CD4-positive, alpha-beta T cell treated with Interleukin-10 for 1 hour (primary cell): ENCODE measurements around the gene SALL4.
"Not testable (repeated sequence)": the region's sequence is repeated elsewhere in the genome, so short reads cannot be mapped to it uniquely, and the experiment has no call there.

ENCODE experiments used
- DNase-seq: peaks from one replicate; pipeline ENCODE4 v3.0.0-alpha.2; 2020

The SALL4 gene

GRCh38 chr20:51802170-51802751 lies at the start of gene SALL4:
Gene SALL4 (minus strand): TSS chr20:51802521. CDS start chr20:51802408, 113 bp downstream.
- DNase-seq: no peak

DNA sequence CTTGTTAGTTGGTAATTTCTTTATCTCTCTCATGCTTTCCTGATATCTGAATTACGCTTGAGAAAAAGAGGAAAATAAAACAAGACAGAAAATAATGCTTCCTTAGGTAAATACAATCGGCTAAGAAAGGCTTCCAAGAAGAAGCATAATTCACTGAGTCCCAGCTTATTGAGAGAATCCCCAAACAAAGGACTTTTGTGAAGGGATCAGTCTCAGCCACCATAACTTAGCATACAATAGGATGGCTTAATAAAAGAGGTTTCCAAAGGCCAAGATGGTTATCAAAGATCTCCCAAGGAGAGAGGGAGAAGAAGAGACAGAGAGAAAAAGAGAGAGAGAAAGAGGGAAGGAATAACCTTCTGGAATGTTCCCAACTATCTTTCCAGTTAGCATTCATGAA lies 46.0 kb upstream of the SALL4 start:
- DNase-seq: no peak

- DNase-seq: no peak
Measured at GRCh38 chr20:51840865-51841264, 38.5 kb upstream of the SALL4 start.

DNA sequence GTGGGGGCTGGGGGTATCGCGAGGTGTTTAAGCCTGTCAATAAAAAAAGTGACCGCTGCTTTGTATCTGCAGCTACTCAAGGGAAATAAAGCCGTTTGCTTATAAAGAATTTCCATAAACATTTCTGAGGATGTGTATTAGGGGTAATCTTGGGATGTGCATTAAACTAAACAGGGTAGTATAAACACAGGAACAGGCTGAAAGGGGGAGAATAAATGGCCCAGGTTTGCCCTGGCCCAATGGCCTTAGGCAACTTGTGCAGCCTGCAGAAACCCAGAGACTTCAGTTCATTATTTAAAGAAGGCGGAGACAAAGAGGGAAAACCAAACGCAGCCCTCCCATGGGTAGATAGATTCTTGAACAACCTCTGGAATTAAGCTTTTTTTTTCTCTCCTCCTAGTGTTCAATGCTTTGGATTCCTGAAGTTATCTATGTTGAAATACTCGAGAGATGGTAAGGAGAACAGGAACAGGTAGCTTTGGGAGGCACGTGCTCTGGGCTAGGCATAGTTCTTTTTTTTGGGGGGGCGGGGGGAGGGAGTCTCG lies 35.6 kb upstream of the SALL4 start:
- no peak for DNase-seq

GRCh38 chr20:51837436-51837835 lies 35.1 kb upstream of the SALL4 start:
- no peak for DNase-seq

GRCh38 chr20:51833326-51833725 lies 31.0 kb upstream of the SALL4 start:
- DNase-seq: no peak

DNA sequence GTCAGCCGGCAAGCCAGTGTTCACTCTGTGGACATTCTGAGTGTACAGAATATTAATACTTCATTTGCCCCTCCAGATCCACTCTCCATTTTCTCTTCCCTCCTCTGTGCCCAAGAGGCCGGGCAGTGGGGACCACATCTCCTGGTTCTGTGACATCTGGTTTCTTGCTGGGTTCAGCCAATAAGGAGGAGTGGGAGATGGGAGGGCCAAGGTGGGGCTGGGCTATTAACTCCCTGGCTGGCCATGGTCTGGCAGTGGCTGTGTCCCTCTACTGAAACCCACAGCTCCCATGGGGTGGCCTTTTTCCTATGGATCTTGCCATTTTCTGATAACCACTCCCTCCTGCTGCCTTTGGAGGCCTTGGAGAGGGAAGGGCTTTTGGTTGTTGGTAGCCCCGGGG lies 30.0 kb upstream of the SALL4 start:
- no peak for DNase-seq

GRCh38 chr20:51831866-51832265 lies 29.5 kb upstream of the SALL4 start:
- no peak for DNase-seq

DNA sequence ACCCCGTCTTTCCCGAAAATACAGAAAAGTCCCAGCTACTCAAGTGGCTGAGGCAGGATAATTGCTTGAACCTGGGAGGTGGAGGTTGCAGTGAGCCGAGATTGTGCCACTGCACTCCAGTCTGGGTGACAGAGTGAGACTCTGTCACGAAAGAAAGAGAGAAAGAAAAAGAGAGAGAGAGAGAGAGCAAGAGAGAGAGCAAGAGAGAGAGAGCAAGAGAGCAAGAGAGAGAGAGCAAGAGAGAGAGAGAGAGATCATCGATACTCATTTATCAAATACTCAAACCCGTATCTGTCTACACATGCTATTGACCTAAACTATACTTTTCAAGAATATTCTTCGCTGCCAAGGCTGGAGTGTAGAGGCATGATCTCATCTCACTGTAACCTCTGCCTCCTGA lies 28.2 kb upstream of the SALL4 start:
- DNase-seq: no peak

GRCh38 chr20:51828762-51829161 lies 26.4 kb upstream of the SALL4 start:
- no peak for DNase-seq

DNA sequence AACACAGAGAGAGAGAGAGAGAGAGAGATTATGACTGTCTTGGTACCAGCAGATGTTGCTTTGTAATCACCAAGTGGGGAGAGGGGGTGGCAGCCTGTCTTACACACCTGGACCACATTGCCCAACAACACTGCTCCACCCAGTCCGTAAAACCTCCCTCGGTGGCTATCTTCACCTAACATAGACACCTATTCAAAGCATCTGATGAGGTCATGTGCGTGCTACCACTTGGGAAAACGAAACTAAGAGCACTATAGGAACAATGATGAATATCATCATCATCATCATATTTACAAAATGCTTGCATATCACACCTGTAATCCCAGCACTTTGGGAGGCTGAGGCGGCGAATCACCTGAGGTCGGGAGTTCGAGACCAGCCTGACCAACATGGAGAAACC lies 24.1 kb upstream of the SALL4 start:
- no peak for DNase-seq

DNA sequence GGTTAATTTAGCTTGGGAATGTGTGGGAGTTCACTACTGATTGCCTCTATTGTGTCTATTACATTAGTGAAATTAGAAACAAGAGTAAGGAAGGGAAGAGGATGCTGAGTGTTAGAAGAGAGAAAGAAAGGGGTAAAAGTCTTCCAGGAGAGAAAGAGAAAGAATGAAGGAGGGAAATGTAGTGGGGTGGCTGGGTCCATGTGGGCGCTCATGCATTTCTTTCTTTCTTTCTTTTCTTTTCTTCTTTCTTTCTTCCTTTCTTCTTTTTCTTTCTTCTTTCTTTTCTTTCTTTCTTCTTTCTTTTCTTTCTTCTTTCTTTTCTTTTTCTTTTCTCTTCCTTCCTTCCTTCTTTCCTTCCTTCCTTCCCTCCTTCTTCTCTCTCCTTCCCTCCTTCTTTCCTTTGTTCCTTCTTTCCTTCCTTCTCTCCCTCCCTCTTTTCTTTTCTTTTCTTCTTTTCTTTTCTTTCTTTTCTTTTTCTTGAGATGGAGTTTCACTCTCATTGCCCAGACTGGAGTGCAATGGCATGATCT lies 16.2 kb upstream of the SALL4 start:
- DNase-seq: no peak

- DNase-seq: not testable (repeated sequence)
Measured at GRCh38 chr20:51816856-51817255, 14.5 kb upstream of the SALL4 start.

DNA sequence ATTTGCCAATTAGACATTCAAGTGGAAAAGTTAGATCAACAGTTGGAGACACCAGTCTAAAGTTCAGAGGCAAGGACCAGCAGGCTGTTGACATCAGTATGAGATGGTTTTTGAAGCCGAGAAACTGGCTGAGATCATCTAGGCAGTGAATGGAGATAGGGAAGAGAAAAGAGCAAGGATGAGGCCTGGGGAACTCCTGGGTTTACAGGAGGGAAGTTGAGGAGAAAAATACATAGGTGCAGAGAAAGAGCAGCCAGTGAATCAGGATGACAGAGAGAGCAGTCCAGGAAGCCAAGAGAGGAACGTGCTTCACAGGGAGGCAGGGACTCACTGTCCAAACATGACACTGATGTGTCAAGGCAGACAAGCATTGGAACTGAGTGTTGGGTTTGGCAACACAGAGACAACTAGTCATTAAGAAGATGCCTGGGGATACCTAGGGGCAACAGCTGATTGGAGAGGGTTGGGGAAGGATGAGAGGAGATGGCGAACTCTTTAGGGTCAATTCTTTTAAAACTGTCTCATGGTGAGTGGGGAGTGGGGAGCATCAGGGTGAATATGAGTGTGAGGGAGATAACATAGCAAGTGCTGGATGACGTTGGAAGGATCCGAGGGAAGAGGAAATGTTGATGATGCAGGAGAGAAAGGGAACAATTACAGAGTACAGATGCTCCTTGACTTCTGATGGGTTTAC lies 13.2 kb upstream of the SALL4 start:
- DNase-seq: no peak

- no peak for DNase-seq
Measured at GRCh38 chr20:51812861-51813260, 10.5 kb upstream of the SALL4 start.

DNA sequence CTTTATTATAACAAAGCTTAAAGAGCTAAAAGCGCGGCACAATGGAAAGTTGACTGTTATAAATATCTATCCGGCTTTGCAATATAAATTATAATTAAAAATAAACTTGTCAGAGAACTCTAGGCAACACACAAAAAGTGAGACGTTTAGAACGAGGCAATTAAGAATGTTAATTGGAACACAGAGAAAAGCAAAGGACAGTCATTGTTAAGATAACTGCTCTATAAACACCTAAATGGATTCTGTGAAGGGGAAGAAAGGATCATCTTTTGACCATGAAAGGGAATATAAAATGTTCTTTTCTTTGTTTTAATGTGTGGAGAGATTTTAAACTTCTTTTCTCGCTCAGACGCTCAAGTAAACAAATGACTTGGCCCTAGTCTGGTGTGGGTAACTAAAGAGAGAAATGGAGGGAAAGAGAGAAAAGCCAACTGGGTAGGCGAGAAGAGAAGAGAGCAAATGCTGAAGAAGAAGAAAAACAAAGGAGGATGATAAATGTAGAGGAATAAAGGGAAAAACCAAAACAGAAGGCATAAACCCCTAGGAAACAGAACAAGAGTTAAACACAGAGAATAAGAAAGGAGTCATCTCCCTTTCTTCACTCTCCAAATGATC lies 9.3 kb upstream of the SALL4 start:
- DNase-seq: no peak

- no peak for DNase-seq
Measured at GRCh38 chr20:51811042-51811355, 8.7 kb upstream of the SALL4 start.

- no peak for DNase-seq
Measured at GRCh38 chr20:51810155-51811041, 8.1 kb upstream of the SALL4 start.

GRCh38 chr20:51807720-51808250 lies 5.5 kb upstream of the SALL4 start:
- no peak for DNase-seq

DNA sequence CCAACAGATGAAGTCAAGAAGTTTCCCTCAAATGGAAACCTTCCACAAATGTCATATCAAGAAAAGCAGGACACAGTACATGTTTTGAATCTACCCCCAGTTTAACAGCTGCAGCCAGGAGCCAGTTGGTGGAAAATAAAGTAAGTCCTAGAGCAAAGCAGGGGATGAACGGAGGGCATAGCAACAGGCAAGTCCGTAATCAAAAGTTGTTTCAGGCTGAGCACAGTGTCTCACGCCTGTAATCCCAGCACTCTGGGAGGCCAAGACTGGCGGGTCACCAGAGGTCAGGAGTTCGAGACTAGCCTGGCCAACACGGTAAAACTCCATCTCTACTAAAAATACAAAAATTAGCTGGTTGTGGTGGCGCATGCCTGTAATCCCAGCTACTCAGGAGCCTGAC lies 2.4 kb upstream of the SALL4 start:
- DNase-seq: no peak

- no peak for DNase-seq
Measured at GRCh38 chr20:51803148-51803854, 980 bp upstream of the SALL4 start.

DNA sequence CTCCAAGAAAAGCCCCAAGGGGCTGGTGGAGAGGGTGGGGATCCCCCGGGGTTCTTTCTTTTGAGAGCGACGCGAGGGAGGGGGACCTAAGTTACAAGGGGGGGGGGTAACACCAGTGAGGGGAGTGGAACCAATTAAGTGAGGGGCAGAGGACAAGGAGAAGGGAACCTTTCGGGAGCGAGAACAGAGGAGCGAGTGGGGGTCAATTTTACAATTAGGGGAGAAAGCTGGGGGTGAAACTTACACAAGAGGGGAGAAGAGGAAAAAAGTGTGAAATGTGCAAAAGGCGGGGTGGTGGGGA lies 548 bp downstream of the SALL4 start:
- no peak for DNase-seq
